ENCODE measurements around the gene RANGAP1. TPM values are rescaled to one million over a fixed set of nuclear protein-coding genes. Genes with fewer than 3 reads are reported as not detected.
A peak's percentile ranks its signal among the peaks of the same experiment; 100 is the strongest.

RANGAP1 gene
- total and polyA plus RNA-seq, 2 of the 13 experiments (the other 11 are each of a cell fraction or from before 2014, with no cell fraction given) = 51.8 to 83.9 TPM

- no peak for TF ChIP-seq TBL1XR1 (IDR thresholded peaks at IDR 0.05; ENCODE audit: borderline replicate concordance, low read length, partially characterized antibody)
- TF ChIP-seq ZNF772 (CRISPR knock-in tag; IDR thresholded peaks at IDR 0.05) = peak; percentile 61; the same call in 1 of the 2 replicates
- TF ChIP-seq ARNTL (CRISPR knock-in tag; IDR thresholded peaks at IDR 0.05) = peak; percentile 88
- peak; percentile 60; the same call in 1 of the 2 replicates for TF ChIP-seq TBX3 (IDR thresholded peaks at IDR 0.05; ENCODE audit: borderline replicate concordance)
- TF ChIP-seq, protein P1, sequence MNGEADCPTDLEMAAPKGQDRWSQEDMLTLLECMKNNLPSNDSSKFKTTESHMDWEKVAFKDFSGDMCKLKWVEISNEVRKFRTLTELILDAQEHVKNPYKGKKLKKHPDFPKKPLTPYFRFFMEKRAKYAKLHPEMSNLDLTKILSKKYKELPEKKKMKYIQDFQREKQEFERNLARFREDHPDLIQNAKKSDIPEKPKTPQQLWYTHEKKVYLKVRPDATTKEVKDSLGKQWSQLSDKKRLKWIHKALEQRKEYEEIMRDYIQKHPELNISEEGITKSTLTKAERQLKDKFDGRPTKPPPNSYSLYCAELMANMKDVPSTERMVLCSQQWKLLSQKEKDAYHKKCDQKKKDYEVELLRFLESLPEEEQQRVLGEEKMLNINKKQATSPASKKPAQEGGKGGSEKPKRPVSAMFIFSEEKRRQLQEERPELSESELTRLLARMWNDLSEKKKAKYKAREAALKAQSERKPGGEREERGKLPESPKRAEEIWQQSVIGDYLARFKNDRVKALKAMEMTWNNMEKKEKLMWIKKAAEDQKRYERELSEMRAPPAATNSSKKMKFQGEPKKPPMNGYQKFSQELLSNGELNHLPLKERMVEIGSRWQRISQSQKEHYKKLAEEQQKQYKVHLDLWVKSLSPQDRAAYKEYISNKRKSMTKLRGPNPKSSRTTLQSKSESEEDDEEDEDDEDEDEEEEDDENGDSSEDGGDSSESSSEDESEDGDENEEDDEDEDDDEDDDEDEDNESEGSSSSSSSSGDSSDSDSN (CRISPR knock-in tag; IDR thresholded peaks at IDR 0.05) = peak; percentile 79
- TF ChIP-seq ZBTB26 (CRISPR knock-in tag; IDR thresholded peaks at IDR 0.05; ENCODE audit: borderline replicate concordance) = peak; percentile 29; the same call in 1 of the 2 replicates
- peak; percentile 83 for TF ChIP-seq ZMYM2 (CRISPR knock-in tag; IDR thresholded peaks at IDR 0.05)
- TF ChIP-seq STAG1 (CRISPR knock-in tag; IDR thresholded peaks at IDR 0.05) = peak; percentile 23; the same call in 1 of the 2 replicates
- no peak for TF ChIP-seq NR3C1 (CRISPR knock-in tag; IDR thresholded peaks at IDR 0.05)
- no peak; the same call in 1 of the 2 replicates for TF ChIP-seq ZNF816 (CRISPR knock-in tag; IDR thresholded peaks at IDR 0.05; ENCODE audit: borderline replicate concordance)
- peak; percentile 45; the same call in 1 of the 2 replicates for TF ChIP-seq SNAPC4 (CRISPR knock-in tag; IDR thresholded peaks at IDR 0.05)
- peak; percentile 17; the same call in 1 of the 2 replicates for TF ChIP-seq CTCF (CRISPR knock-in tag; IDR thresholded peaks at IDR 0.05)
- no peak for TF ChIP-seq MAZ (IDR thresholded peaks at IDR 0.05; ENCODE audit: borderline replicate concordance, low read depth, low read length)
- peak; percentile 58; the same call in 1 of the 2 replicates for TF ChIP-seq MAZ (CRISPR knock-in tag; IDR thresholded peaks at IDR 0.05; ENCODE audit: low read depth)
- TF ChIP-seq, protein P2, sequence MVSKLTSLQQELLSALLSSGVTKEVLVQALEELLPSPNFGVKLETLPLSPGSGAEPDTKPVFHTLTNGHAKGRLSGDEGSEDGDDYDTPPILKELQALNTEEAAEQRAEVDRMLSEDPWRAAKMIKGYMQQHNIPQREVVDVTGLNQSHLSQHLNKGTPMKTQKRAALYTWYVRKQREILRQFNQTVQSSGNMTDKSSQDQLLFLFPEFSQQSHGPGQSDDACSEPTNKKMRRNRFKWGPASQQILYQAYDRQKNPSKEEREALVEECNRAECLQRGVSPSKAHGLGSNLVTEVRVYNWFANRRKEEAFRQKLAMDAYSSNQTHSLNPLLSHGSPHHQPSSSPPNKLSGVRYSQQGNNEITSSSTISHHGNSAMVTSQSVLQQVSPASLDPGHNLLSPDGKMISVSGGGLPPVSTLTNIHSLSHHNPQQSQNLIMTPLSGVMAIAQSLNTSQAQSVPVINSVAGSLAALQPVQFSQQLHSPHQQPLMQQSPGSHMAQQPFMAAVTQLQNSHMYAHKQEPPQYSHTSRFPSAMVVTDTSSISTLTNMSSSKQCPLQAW (CRISPR knock-in tag; IDR thresholded peaks at IDR 0.05) = peak; percentile 80; the same call in 1 of the 2 replicates
- TF ChIP-seq YEATS4 (CRISPR knock-in tag; IDR thresholded peaks at IDR 0.05; ENCODE audit: borderline replicate concordance) = peak; percentile 89
Observed at GRCh38 chr22:41308544-41308947, 22.6 kb upstream of the RANGAP1 start (continued).
